RPMI8226 (cell line): Measurements from ENCODE around the gene COLQ.
"Not testable (repeated sequence)": the region's sequence is repeated elsewhere in the genome, so short reads cannot be mapped to it uniquely, and the experiment has no call there.

Source experiments
- DNase-seq: peaks from one replicate; pipeline ENCODE4 v3.0.0-alpha.2; 2015

Gene COLQ

DNA sequence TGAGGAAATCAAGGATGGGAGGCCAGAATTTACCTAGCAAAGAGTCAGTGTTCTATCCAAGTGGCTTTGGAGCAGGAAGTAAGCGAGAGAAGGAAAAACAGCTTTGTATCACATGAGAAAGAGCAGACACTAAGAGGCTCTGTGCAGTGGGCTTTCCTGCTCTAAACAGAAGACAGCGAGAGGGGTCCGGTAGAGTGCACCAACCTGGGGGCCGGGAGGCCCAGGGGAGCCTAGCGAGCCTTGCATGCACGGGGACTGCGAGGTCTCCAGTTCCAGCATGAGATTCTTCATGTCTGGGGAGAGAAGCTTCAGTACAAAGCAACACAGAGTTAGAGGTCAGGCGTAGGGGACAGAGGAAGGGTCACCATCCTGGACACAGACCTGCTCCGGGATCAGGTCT, 33.5 kb downstream of the COLQ start:
- no peak for DNase-seq

DNA sequence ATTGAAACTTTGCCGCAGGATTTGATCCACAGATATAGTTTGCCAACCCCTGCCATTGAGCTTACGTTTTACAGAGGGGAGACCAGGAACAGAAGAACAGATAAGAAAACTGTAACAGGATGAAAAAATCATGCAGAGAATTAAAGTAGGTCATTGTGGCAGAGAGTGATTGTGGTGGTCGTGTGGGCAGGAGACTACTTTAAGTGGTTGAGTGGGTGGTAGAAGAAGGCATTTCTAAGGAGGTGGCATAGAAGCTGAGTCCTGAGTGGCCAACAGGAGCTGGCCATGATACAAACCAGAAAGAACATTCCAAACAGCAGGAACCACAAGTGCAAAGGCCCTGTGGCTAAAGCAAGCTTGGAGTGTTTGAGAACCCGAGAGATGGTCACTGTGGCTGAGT, 34.5 kb downstream of the COLQ start:
- DNase-seq = no peak

DNA sequence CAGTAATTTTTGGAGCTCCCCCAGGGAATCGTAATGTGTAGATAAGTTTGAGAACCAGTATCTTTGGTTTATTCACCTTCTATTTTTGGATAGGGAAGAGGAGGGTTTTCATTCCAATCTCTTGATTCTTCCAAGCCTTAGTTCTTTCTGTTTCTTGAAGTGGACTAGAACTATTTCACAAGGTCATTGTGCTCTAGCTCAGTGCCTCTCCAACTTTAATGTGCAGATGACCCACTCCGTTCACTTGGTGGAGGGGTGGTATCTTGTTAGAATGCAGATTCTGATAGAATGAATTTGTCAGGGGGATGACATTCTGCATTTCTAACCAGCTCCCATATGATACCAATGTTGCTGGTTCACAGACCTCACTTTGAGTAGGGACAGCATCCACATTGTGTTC, 35.5 kb downstream of the COLQ start:
- DNase-seq = no peak

DNA sequence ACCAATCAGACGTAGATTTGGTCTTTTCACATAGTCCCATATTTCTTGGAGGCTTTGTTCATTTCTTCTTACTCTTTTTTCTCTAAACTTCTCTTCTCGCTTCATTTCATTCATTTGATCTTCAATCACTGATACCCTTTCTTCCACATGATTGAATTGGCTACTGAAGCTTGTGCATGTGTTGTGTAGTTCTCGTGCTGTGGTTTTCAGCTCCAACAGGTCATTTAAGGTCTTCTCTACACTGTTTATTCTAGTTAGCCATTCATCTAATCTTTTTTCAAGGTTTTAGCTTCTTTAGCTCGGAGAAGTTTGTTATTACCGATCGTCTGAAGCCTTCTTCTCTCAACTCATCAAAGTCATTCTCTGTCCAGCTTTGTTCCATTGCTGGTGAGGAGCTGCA, 37.0 kb downstream of the COLQ start:
- not testable (repeated sequence) for DNase-seq

DNA sequence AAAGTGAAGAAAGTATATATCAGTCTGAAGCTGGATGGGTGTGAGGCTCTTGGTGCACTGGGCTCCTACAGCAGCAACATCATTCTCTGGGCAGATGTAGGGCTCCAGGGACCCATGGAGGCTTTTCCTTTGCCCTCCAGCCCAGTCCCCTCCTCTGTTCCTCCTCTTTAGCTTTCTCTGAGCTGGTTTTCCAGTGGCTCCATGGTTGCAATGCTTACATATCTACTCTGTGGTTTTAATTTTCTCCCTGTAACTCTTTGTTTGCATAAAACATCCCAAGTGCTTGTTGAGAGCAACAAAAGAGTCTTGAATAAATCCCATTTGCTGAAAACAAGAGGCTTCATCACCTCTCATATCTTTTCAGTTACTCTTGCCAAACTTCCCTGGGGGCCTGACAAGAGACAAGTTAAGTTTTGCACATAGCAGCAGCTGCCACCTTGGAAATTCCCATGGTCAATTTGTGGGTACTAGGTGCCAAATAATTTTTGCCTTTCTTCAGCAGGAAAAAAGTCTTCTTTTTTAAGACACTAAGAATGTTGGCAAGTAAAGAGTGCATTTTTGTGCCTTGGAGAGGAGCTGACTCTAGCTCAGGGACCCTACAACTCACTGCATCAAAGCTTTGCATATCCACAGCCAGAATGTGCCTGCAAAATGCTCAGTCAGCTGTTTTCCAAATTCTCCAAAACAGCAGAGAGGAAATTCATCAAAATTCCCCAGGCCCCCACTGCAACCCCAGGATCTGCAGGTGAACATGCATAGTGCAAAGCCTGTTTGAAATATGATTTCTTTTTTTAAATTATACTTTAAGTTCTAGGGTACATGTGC, 41.9 kb downstream of the COLQ start:
- no peak for DNase-seq

- DNase-seq = no peak
Observed at GRCh38 chr3:15478640-15478979, 42.9 kb downstream of the COLQ start.

DNA sequence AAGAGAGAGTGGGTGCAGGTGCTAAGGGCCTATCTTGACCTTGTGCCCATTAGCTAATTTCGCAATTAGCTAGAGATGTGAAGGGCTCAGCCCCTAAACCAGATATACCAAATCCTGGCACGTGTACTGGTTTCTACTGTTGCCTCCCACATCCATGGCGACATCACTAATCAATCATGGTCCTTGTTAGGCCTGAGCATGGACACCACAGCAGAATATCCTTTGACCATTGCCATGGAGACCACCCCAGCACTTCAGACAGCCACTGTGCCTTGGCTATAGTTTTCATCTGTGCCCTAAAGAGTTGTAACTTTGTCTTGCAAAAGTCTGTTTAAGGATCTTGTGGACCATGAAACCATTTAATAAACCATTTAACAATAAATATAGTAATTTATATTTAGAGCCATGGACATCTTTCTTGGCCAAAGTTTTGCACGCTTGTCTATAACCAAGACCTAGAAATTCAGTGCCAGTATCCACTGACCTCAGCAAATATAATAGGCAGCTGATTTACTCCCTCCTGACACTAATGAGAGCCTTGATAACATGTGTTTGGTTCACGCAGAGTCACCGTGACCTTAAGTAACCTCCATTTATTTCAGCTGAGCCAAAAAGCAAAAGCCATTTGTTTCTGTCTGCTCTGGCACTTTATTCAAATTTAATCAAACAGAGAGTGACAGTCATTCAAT, 43.4 kb downstream of the COLQ start:
- no peak for DNase-seq

- DNase-seq = no peak
Observed at GRCh38 chr3:15476378-15476777, 45.1 kb downstream of the COLQ start.

- no peak for DNase-seq
Observed at GRCh38 chr3:15475161-15475560, 46.3 kb downstream of the COLQ start.

GRCh38 chr3:15471861-15472260, 49.6 kb downstream of the COLQ start:
- DNase-seq = no peak

- no peak for DNase-seq
Observed at GRCh38 chr3:15470849-15471248, 50.7 kb downstream of the COLQ start.

GRCh38 chr3:15470261-15470660, 51.2 kb downstream of the COLQ start:
- DNase-seq = peak; percentile 13

DNA sequence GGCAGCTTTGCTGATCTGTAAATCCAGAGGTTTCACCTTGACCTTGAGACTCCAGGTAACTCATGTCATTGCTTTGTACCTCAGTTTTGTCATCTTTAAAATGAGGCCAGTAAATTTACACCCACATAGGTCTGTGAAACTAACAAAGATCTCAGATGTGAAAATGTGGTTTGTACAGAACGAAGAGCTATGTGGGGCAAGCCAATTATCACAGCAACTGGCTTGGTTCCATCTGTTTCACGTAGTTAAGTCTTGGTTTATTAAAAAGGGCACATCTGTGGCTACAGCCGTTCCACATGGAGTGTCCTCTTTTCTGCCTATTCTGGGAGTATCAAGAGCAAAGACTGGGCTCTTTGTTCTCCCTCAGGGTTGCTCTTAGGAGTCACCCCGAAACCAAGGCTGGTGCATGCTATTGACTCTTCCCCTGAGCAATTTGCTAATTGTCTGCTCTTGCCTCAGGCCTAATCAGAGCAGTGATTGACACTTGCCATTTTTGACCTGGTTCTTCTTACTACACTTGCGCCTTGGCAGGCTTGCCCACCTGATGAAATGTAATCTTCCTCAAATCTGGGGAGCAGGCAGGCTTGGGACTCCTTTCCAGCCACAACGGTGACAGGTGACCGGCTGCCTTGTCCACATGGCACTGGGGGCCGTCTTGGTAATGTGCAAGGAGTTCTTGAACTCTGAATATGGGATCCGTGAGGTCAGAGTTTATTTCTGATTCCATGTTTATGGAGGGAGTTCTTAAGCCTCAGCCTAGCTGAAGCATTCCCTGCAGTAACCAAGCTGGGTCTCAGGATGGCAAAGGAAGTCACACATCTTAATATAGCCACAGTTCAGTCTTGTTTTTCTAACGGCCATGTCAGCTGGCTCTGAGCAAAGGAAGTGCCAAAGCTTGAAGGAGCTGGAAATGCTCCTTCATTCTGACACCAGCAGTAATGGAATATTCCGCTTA, 54.0 kb downstream of the COLQ start:
- DNase-seq = no peak

DNA sequence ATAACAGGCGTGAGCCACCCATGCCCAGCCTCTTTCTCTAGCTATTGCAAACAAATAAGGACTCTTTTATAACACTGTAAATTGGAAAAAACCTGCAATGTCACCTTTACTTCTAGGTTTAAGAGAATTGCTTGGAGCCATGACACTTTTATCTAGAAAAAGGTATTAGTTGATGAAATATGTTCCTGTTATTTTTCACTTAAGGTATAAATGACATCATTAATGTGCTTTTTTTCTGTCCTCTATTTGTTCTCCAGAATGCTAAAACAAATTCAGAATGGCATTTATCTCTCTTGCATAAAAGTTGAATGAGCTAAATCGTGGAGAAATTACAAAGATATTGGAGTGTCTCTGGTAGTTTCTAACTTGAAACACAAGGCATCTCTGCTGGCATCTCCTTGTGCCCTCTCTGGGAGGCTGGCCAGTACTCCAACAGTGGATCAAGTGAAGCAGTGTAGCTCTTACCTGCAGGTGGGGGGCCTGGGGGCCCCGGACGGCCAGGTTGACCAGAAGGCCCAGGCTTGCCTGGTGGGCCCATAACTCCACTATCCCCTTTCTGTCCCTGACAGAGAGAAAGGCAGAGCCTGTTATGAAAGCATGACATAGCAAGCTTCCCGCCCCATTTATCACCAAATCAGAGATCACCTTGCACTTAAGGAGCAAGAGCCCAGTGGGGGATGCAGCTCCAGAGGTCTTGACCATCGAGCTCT, 55.5 kb downstream of the COLQ start:
- DNase-seq = no peak

DNA sequence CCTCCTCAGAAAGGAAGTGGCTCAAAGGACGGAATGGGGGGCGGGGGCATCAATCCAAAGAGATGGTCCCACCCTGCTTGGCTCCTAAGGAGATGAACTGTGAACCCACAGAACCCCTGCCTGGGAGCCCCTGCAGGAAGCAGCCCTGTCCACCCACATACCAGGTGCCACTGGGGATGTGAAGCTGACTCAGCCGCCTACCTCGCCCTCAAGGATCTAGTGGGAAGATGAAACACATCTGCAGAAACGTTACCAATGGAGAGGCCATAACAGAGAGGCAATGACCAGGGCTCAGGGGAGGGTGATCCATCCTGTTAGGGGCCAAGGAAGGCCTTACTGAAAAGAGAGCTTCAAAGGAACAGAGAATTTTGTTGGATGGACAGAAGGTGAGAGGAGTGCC, 59.1 kb downstream of the COLQ start:
- DNase-seq = no peak

DNA sequence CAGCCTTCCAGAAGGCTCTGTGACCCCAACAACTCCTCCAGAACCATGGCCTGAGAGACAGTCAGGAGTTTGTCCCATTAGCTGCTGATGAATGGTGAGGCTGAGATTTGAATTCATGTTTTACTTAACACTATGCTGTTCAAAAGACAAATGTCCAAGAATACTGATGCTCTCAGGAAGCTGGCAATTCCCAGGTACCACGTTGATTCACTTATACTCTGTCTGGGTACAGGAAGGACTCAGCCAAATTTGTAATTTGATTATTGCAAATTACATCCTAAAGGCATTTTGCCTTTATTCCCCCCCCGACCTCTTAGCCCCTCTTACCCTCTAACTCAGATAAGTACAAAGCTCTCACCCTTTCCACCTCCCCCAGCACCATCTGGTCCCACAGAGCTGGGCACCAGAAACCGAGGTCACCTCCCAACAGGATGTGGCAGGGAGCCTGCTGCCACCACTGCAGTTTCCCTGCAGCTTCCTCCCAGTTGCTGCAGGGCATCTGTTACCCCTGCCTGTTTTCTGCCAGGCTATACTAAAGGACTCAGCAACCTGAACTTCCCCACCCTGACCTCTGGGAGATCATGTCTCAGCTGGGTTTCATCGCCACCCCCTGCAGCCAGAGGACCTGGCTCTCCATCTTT, 60.5 kb downstream of the COLQ start:
- peak; percentile 72 for DNase-seq

GRCh38 chr3:15458212-15458780, 63.2 kb downstream of the COLQ start:
- no peak for DNase-seq

GRCh38 chr3:15456915-15457314, 64.6 kb downstream of the COLQ start:
- DNase-seq = not testable (repeated sequence)

DNA sequence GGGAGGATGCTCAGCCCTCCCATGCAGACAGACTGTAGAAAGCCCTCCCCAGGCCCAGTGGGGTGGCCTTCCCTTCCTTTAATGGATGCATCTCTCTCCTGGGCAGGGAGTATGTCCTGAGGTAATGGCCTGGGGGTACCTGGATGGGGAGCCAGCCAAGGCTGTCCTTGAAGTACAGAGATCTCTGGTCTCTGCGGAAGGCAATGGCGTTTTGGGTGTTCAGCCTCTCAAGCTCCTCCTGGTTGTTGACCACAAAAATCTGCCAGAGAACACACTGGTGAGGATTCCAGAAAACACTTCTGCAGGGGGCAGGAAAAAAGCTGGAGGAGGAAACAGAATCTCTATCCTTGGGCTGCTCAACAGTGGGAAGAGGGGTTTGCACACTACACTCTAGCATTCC, 65.2 kb downstream of the COLQ start:
- no peak for DNase-seq

- DNase-seq = no peak
Observed at GRCh38 chr3:15455756-15456155, 65.8 kb downstream of the COLQ start.

- DNase-seq = no peak
Observed at GRCh38 chr3:15454965-15455364, 66.5 kb downstream of the COLQ start.
